Activated naive CD8-positive, alpha-beta T cell (primary cell): ENCODE results near the gene TLCD3A.
"Not testable (repeated sequence)": the region's sequence is repeated elsewhere in the genome, so short reads cannot be mapped to it uniquely, and the experiment has no call there.

ENCODE experiments used
- H3K27ac Mint-ChIP-seq: one replicate; pipeline ENCODE4 v1.8.0; 2021; ENCODE audit warnings: mixed read lengths
- H3K27me3 Mint-ChIP-seq: one replicate; pipeline ENCODE4 v1.8.0; 2021; ENCODE audit warnings: mixed read lengths
- H3K36me3 Mint-ChIP-seq: one replicate; pipeline ENCODE4 v1.8.0; 2021; ENCODE audit warnings: mixed read lengths
- H3K4me1 Mint-ChIP-seq: one replicate; pipeline ENCODE4 v1.8.0; 2021; ENCODE audit warnings: low read depth, mixed read lengths
- H3K4me3 Mint-ChIP-seq: one replicate; pipeline ENCODE4 v1.8.0; 2021; ENCODE audit warnings: mild to moderate bottlenecking, mixed read lengths
- H3K9me3 Mint-ChIP-seq: one replicate; pipeline ENCODE4 v1.8.0; 2021; ENCODE audit warnings: low read depth, mixed read lengths

Gene TLCD3A

DNA sequence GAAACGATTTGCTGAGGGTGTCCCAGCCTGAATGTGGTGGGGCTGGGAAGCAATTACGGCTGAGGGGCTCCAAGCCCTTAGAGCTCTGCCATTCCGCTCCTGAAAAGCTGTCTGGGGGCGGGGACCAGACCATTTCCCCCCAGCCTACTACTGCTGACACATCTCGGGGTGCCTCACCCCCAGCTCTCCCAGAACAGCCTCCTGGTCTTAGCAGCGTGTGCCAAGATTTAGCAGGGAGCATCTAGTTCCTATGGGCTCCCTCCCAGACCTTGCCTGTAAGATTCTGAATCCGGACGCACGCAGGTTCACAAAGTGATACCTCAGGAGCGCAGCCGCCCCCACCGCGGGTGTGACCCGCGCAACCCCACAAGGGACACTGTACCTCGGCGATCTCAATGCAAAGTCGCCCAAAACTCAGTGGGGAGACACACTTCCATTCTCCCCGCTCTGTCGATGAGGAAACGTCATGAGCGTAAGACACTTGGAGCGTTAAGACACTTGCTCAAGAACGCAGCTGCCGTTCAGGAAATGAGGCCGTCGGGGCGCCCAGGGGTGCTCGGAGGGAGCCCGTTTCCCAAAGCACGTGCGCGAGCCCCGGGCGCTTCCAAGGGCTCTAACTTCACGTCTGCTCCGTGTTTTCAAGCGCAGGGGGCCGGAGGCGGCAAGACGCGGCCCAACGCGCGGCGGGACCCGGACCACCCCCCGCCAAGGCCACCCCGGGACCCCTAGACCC lies 19.0 kb downstream of the TLCD3A start:
- Mint-ChIP-seq H3K27me3 (no peaks in the 10 kb centered on the region), H3K9me3 (no peaks in the 10 kb centered on the region), H3K4me3 (peak overlapping the region; percentile 99), H3K27ac (peak overlapping the region; percentile 99), H3K4me1 (peaks cover 36% of the 10 kb centered on the region), H3K36me3 (peaks cover 13% of the 10 kb centered on the region)

GRCh38 chr17:752002-752619 lies 19.7 kb downstream of the TLCD3A start, which contains the start of gene GEMIN4:
GEMIN4 (minus strand) TSS chr17:752264; CDS start chr17:752142, 122 bp downstream.
- Mint-ChIP-seq H3K27me3 (no peaks in the 10 kb centered on the region), H3K9me3 (no peaks in the 10 kb centered on the region), H3K4me3 (peak within 1 kb of the TSS; percentile 99), H3K27ac (peak within 1 kb of the TSS; percentile 99), H3K36me3 (peaks cover 13% of the 10 kb centered on the region), H3K4me1 (peaks cover 36% of the 10 kb centered on the region)

DNA sequence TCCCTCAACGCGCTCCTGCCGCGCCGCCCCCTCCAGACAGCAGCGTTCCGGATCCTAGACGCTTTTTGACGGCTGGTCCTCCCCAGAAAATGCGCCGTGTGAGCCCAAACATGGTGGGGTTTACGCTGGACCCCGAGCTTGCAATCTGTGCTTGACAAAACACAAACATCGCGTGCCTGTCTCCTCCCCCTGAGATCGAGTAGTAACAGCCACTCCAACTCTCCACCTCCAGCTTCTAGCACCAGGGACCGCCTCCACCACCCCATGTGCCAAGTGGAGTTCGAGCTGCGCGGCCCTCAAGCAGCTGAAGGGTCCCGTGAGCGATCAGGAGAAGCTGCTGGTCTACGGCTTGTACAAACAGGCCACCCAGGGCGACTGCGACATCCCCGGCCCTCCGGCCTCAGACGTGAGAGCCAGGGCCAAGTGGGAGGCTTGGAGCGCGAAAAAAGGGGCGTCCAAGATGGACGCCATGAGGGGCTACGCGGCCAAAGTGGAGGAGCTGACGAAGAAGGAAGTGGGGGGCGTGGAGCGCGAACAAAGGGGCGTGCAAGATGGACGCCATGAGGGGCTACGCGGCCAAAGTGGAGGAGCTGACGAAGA lies 20.3 kb downstream of the TLCD3A start:
- Mint-ChIP-seq H3K36me3 (peaks cover 13% of the 10 kb centered on the region), H3K27me3 (no peaks in the 10 kb centered on the region), H3K9me3 (no peaks in the 10 kb centered on the region), H3K4me3 (peak overlapping the region; percentile 93), H3K4me1 (peaks cover 36% of the 10 kb centered on the region), H3K27ac (peak overlapping the region; percentile 95)

DNA sequence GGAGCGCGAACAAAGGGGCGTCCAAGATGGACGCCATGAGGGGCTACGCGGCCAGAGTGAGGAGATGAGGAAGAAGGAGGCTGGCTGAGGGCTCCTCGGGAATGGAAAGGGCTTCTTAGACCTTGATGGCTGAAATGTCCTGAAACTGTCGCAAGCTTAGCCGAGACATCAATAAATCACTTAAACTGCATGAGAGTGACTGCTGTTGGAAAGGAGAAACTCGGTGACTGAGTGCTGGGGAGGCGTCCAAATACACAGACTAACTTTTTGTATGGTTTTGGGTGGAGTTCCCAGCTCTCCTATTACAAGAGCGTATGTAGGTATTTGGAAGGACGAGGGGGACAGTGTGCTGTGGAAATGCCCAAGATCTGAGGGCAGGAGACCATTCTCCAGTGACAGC lies 21.0 kb downstream of the TLCD3A start:
- Mint-ChIP-seq H3K4me3 (peak overlapping the region; percentile 67), H3K27ac (peak overlapping the region; percentile 83), H3K36me3 (peaks cover 13% of the 10 kb centered on the region)

GRCh38 chr17:755319-755961 lies 23.0 kb downstream of the TLCD3A start:
- H3K4me1 Mint-ChIP-seq = peaks cover 16% of the 10 kb centered on the region
- not testable (repeated sequence) for H3K27ac Mint-ChIP-seq, H3K27me3 Mint-ChIP-seq, H3K4me3 Mint-ChIP-seq, H3K36me3 Mint-ChIP-seq, H3K9me3 Mint-ChIP-seq

More for the DNA sequence above, 21.0 kb downstream of the TLCD3A start:
- no peaks in the 10 kb centered on the region for H3K9me3 Mint-ChIP-seq
- H3K4me1 Mint-ChIP-seq = peaks cover 31% of the 10 kb centered on the region
- no peaks in the 10 kb centered on the region for H3K27me3 Mint-ChIP-seq

DNA sequence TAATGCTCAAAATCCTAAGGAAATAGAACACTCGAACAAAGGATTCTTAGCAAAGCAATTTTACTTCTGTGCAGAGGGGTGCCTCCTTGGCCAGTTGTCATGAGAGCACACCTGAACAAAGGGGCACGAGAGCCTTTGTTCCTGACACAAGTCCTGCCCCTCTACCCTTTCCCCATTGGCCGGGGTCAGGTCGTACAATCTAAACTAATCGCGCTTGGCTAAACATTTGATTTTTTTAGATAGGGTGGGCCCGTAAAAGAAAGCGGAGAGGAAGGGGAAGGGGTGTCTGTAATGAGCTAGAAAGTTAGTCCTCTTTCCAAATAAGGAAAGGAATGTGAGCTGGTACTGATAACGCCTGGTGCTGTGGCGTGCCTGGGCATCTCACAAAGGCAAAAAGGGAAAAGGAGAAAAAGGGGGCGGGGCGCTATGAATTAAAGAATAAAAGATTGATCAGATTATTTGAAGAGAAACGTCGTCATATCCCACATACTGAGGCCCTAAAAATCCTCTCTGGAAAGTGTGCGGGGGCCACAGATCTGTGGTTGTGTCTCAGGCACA lies 23.7 kb downstream of the TLCD3A start:
- H3K27ac Mint-ChIP-seq, H3K4me3 Mint-ChIP-seq, H3K27me3 Mint-ChIP-seq, H3K4me1 Mint-ChIP-seq, H3K9me3 Mint-ChIP-seq, H3K36me3 Mint-ChIP-seq: not testable (repeated sequence)

DNA sequence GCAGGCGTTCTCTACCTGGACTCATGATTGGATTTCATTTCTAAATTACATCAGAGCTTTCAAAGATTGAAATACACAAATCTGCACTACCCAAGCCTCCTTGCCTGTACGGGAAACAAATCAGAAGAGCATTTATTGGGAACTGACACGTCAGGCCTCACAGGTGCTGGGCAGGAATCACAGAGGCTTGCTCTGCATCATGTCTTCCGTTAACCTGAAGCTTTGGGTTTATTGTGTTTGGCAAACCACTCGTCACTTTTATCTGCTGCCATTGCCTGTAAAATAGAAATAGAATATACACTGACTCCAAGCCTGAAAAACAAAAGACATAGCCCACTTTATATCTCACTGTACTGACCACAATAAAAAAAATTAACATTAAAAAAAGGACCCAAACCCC lies 27.6 kb downstream of the TLCD3A start:
- Mint-ChIP-seq H3K27me3 (no peaks in the 10 kb centered on the region), H3K9me3 (no peaks in the 10 kb centered on the region), H3K36me3 (no peaks in the 10 kb centered on the region), H3K27ac (no peak overlapping the region), H3K4me1 (no peaks in the 10 kb centered on the region), H3K4me3 (no peak overlapping the region)

DNA sequence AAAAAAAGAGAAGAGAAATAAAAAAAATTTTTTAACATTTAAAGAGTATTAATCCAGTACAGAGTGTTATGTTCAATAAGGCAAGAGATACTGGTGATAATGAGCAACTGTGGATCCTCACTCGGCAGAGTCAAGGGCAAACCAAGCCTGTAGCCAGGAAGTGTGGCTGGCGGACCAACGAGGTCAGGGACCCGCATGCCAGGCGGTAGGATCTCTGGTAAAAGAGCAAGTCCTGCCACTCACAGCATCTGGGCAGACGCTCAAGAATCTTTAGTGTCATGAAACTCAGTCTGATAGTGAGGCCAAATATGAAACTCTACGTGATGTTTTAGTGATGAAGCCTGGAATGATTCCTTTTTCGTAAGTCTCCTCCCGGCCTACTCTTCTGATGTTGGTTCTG lies 28.0 kb downstream of the TLCD3A start:
- Mint-ChIP-seq H3K27ac (no peak overlapping the region), H3K4me1 (no peaks in the 10 kb centered on the region), H3K9me3 (no peaks in the 10 kb centered on the region), H3K27me3 (no peaks in the 10 kb centered on the region), H3K4me3 (no peak overlapping the region), H3K36me3 (peaks cover 2% of the 10 kb centered on the region)

GRCh38 chr17:767076-767475 lies 34.7 kb downstream of the TLCD3A start:
- H3K36me3 Mint-ChIP-seq = peaks cover 7% of the 10 kb centered on the region
- peak overlapping the region; percentile 35 for H3K27ac Mint-ChIP-seq
- no peaks in the 10 kb centered on the region for H3K27me3 Mint-ChIP-seq
- H3K4me3 Mint-ChIP-seq = no peak overlapping the region
- H3K9me3 Mint-ChIP-seq = no peaks in the 10 kb centered on the region
- H3K4me1 Mint-ChIP-seq = peaks cover 1% of the 10 kb centered on the region

DNA sequence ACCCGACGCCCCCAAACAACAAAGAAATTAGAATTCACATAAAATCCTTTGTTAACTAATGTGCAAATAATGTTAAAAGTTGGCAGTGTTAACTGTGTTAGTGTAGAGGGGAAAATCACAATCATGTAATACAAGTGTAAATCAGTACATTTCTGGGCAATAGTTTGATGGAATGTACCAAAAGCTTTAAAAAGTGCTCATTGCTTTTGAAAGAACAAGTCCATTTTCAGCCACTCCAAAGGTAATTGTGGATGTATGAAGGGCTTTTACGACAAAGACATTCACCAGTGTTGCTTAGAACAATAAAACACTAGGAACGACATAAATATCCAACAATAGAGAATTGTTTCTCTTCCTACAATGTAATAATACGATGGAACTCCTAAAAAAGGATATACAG lies 40.6 kb downstream of the TLCD3A start:
- Mint-ChIP-seq H3K36me3 (peaks cover 7% of the 10 kb centered on the region), H3K9me3 (no peaks in the 10 kb centered on the region), H3K4me3 (no peak overlapping the region), H3K27me3 (no peaks in the 10 kb centered on the region), H3K27ac (no peak overlapping the region), H3K4me1 (peaks cover 9% of the 10 kb centered on the region)

DNA sequence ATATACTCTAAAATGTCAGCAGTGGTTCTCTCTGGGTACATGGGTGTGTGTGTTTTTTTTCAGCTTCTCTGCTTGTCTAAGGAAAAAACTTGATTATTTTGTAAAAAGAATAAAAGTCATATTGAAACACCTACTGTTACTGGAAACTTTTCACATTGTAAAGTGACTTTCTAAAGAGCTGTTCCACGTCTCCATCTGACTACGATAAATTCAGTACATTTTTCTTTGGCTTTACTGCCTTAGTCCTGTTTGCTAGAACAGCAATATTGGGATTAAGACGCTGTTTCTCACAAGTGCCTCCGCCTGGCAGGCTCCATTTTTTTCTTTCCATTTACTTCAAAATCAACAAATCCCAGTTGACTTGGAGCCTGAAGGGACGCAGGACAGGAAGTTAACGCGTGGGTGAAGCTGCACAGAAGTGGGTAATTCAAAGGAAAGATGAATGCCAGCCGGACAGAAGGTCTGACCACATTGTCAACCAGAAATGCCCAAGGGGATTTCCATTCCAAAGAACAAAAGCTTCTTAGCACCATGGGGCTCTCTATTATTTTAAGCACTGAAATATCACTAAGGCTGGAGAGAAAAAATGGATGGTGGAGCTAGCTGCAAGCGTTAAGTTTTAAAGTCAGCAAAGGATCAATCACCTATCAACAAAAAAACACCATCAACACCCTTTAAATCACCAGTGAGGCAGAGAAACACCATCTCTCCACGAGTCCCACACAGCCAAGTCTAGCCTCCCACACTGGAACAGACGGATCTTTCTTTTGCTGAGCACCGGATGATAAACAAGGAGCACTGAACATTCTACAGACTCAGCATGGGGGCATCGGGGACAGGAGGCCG lies 41.3 kb downstream of the TLCD3A start:
- Mint-ChIP-seq H3K27ac (no peak overlapping the region), H3K9me3 (no peaks in the 10 kb centered on the region), H3K4me3 (no peak overlapping the region), H3K36me3 (peaks cover 7% of the 10 kb centered on the region), H3K27me3 (no peaks in the 10 kb centered on the region), H3K4me1 (peaks cover 9% of the 10 kb centered on the region)

DNA sequence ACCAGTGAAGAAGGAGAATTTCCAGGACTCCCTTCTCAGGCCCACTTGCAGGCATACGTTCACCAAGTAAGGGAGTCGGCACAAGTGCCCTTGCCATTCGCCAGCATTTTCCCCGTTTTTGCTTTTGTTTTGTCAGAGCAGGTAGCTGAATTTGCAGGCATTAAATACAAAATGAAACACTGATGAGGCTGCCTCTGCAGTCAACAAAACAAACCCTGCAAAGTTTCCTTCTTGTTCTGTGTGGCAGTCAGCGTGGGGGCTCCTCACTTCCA lies 41.9 kb downstream of the TLCD3A start:
- no peak overlapping the region for H3K4me3 Mint-ChIP-seq
- H3K9me3 Mint-ChIP-seq = no peaks in the 10 kb centered on the region
- no peak overlapping the region for H3K27ac Mint-ChIP-seq
- peaks cover 7% of the 10 kb centered on the region for H3K36me3 Mint-ChIP-seq
- H3K27me3 Mint-ChIP-seq = no peaks in the 10 kb centered on the region
- peaks cover 9% of the 10 kb centered on the region for H3K4me1 Mint-ChIP-seq

GRCh38 chr17:778096-778495 lies 45.7 kb downstream of the TLCD3A start:
- peaks cover 21% of the 10 kb centered on the region for H3K4me1 Mint-ChIP-seq
- H3K9me3 Mint-ChIP-seq = no peaks in the 10 kb centered on the region
- peaks cover 5% of the 10 kb centered on the region for H3K36me3 Mint-ChIP-seq
- H3K27ac Mint-ChIP-seq = no peak overlapping the region
- H3K4me3 Mint-ChIP-seq = no peak overlapping the region
- H3K27me3 Mint-ChIP-seq = no peaks in the 10 kb centered on the region
